Measurements from ENCODE around the gene LCN10.

LCN10 gene

DNA sequence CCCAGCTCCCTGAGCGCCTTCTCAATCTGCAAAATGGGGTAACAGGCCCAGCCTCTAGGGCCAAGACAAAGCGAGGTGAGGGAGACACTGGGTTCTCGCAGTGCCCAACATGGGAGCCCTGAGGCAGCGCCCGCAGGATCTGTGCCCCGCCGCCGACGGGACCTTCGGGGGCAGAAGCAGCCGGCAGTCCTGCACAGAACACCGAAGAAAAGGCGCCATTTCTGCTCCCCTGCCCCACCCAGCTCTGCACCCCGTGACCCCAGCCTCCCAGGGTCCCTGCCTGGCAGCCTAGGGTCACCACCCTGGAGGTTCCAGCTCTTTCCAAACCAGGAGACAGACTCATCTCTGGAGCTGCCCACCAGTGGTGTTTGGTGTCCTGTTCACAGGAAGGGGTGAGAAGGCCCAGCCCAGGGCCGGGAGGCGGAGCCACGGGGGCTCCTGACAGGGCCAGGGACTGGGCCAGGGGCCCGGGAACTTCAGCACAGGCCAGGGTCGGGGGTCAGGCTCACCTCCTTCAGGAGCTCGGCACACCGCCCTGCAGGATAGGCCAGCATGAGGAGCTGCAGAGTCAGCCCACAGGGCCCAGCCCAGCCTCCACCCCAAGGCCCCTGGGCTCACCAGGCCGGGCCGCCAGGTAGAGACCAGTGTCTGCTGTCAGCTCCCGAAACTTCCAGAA lies 12.0 kb upstream of the LCN10 start:
- DNase-seq (ENCODE audit: low read depth in 2 of 2) = no peak

DNA sequence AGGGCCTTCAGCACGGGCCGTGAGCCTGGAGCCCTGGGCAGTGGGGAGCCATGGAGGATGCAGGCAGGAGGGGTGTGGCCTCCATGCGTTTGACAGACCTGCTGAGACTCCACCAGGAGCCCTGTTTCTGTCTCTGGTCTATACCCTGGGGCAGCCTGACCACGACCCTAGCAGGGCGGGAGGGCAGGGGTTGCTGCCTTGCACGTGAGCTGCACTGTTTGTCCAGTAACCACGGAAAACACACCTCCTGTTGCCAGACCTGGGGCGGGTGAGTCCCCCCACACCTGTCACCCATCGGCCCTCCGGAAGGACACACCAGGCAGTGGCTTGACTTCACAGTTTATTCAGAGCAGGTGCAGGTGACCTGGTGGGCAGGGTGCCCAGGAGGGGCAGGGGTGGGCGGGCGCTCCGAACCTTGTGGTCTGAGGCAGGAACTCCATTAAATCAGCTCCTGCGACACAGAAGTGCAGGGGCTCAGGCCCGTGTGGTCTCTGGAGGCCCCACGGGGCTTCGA lies 11.4 kb upstream of the LCN10 start:
- DNase-seq (ENCODE audit: low read depth in 2 of 2) = no peak

DNA sequence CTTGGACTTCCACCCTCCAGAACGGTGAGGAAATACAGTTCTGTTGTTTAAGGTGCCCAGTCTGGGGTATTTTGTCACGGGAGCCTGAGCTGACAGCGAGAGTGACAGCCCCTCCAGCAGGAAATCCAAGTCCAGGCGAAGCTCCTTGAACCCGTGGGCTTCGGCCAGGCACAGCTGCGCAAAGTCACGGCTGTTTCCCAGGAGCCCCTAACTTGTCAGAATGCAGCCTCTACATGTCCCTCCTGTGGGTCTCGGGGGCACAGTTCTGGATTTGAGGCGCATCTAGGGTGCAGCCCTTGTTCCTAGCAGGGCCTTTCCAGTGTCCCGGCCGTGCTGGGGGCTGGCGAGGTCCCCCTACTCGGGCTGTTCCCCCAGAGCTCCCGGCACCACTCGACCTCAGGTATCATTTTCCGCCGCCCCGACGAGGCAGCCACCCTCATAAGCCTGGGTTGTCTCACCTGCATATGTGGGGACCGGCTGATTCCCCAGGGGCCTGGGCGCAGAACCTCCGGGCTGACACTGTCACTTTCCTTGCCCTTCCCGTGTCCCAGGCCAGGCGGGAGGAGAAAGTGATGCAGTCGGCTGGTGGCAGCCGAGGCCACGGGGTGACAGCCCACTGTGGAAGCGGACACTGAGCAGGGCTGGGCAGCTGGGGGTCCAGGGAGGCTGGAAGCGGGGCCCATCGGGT lies 10.8 kb upstream of the LCN10 start:
- DNase-seq (ENCODE audit: low read depth in 2 of 2) = no peak

DNA sequence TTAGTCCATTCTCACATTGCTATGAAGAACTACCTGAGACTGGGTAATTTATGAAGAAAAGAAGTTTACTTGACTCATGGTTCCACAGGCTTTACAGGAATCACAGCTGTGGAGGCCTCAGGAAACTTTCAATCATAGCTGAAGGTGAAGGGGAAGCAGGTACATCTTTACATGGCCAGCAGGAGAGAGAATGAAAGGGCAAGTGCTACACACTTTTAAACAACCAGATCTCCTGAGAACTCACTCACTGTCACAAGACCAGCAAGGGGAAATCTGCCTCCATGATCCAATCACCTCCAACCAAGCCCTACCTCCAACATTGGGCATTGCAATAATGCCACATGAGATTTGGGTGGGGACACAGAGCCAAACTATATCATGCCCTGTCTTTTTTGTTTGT lies 9.1 kb upstream of the LCN10 start:
- DNase-seq (ENCODE audit: low read depth in 2 of 2) = no peak

DNA sequence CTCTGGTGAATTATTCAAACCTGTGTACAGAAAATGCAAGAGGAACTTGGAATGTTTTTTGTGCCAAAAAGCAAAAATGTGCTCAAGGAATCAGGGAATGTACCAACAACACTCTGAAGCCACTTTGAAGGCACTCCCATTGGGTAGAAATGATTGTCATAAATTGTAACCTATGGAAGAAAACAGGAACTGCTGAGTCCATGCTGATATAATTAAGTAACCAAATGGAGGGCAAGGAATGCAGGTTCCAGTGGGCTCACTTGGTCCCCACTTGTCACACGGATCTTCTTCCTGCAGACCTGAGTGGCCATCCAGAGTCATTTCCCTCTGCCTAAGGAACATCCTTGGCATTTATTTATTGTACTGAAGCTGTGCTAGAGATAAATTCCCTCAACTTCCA lies 8.5 kb upstream of the LCN10 start:
- no peak for DNase-seq (ENCODE audit: low read depth in 2 of 2)

DNA sequence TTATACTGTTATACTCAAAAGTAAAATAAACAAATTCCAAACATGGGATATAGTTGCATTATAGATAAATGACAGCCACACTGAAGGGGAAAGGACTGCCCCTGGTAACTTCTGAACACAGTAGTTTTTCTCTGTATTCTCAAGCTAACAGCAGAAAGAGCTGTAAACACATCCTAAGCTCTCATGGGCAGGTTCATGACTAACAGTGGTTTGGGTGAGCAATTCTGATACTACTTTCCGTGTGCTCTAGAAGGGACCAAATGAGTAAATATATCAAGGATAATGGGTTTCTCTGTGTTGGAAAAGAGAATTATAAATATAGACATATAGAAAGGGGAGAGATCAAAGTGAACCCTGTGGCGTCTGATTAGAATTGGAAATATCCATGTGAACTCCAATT lies 7.8 kb upstream of the LCN10 start:
- no peak for DNase-seq (ENCODE audit: low read depth in 2 of 2)

DNA sequence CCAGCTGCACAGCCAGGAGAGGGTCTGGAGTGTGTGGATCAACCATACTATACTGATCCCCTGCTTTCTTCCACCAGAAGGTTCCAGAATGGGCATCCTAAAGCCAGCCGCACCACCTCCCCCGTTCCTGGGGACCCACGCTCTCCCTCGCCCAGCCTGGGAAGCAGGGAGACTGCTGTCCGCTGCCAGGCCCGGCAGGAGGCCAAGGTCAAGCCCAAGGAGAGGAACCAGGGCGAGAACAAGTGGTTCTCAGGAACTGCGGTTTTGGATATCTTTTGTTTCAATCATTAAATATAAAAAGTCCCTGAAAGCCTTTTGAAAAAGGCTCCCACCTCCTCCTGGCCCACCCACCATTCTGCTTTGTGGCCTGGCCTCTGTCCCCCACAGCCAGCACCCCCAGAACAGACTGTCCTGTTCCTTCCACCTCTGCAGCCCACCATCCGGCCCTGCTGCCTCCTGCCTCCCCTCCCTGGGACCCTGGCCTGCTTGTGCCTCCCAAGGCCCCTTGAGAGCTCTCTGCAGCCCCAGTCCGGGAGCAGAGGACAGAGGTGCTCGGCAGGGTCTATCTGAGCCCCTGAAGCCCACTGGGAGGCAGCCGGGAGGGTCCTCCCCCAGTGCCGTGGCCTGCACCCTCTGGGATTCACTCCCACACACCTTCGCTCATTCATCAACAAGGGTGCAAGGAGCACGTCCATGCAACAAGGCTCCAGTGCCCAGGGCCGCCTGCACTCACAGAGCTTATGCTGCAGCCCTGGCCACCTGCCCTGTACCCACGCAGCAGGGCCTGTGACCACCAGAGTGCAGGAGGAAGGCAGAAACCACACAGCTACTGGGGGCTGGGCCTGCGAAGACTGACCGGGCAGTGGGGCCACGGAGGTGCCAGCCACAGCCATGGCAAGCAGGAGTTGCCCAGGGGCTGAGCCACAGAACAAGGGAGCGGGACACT lies 6.2 kb upstream of the LCN10 start:
- no peak for DNase-seq (ENCODE audit: low read depth in 2 of 2)

DNA sequence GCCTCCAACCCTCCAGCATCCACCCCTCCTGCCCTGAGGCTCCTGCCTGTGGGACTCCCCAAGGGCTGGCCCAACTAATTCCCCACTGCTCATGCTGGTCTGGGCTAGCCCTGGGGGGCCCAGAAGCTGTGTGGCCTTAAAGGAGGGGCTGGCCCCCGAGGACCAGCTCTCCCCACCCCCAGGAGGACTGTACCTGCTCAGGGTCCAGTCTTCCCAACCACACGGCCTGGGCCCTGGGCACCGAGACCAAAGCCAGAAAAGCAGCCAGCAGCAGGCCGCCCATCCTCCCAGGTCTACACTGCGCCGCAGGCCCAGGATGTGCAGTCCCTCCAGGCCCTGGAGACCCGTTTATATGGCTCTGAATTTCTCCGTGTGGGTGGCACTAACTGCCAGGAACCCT lies 5.5 kb upstream of the LCN10 start, which contains the start of gene LCN6:
Gene LCN6 (minus strand): TSS at position 325 of the 400 bp plus-strand sequence. CDS start 42 bp downstream, at position 283.
- no peak for DNase-seq (ENCODE audit: low read depth in 2 of 2)

DNA sequence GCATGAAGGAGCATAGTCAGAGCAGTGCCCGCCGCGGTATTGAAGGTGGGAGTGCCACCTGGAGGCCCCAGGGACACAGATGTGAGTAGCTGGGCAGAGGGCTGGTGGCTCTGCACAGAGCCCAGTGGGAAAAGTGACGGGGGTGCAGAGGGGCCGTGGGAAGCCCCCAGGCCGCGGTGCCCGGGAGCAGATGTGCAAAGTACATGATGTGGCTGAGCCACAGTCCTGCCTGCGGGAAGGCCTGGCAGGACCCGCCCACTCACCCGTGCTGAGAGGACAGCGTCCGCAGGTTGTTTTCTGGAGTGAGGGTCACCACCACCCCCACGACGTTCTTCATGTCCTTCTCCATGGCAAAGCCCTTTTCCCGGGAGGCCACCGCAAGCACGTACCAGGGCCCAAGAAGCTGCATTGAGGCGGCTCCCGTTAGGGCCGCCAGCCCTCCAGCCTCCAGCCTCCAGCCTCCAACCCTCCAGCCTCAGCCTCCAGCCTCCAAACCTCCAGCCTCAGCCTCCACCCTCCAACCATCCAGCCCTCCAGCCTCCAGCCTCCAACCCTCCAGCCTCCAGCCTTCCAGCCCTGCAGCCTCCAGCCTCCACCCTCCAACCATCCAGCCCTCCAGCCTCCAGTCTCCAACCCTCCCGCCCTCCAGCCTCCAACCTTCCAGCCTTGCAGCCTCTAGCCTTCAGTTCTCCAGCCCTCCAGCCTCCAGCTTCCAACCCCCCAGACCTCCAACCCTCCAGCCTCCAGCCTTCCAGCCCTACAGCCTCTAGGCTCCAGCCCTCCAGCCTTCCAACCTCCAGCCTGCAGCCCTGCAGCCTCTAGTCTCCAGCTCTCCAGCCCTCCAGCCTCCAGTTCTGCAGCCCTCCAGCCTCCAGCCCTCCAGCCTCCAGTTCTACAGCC lies 4.7 kb upstream of the LCN10 start:
- DNase-seq (ENCODE audit: low read depth in 2 of 2) = no peak

DNA sequence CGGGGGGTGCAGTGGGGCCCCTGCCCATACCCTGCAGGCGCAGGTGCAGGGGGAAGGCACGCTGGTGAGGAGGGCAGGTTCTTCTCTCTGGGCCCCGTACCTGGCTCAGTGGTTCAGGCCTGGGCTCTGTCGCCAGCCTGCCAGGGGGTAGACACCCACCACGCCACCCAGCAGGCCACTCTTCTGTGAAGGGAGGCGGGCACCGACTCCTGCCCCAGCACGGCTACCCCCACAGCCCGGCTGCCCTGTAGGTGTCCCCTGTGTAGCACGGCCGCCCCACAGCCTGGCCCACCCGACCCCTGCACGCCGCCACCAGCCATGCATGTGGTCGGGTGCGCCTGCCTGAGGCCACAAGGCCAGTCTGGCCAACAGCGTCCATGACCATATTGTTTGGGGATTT lies 3.9 kb upstream of the LCN10 start:
- DNase-seq (ENCODE audit: low read depth in 2 of 2) = no peak

DNA sequence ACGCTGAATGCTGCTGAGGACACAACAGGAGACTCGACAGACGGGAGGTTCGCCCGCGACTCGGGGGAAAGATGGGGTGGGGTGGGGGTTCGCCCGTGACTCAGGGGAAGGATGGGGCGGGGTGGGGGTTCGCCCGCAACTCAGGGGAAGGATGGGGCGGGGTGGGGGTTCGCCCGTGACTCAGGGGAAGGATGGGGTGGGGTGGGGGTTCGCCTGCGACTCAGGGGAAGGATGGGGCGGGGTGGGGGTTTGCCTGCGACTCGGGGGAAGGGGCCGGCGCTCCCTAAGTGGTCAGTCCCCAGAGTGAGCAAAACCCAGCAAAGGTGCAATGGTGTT lies 3.4 kb upstream of the LCN10 start:
- DNase-seq (ENCODE audit: low read depth in 2 of 2) = no peak

DNA sequence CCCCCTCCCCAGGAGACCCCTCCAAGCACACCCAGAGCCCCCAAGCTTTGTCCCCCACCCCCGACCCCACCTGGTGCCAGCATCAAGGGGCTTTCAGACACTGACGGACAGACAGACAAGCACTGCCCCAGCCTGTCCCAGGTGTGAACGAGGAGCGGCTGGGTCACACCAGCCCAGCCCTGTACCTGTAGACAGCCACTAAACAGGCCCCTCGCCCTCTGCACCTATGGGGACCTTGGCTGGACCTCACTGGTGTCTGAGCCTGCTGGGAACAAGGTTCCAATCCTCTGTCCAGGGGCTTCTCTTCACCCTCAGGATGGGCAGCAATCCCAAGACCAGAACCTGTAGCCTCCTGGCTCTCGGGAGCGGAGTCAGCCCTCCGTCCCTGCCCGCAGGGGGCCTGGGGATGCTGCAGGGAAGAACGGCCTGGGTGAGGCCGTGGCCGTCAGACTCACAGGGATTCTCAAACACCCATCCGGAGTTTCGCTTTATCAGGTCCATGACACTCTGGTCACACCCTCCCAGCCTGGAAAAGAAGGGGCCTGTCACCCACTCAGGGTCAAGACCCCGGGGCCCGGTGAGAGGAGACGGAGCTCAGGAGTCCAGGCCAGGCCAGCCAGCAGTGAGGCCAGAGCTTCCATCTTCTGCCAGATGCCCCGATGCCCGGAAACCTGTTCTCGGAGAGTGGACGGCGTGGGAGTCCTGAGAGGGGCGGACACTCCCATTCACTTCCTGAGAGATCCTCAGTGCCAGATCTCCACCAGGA lies 2.8 kb upstream of the LCN10 start:
- DNase-seq (ENCODE audit: low read depth in 2 of 2) = no peak

DNA sequence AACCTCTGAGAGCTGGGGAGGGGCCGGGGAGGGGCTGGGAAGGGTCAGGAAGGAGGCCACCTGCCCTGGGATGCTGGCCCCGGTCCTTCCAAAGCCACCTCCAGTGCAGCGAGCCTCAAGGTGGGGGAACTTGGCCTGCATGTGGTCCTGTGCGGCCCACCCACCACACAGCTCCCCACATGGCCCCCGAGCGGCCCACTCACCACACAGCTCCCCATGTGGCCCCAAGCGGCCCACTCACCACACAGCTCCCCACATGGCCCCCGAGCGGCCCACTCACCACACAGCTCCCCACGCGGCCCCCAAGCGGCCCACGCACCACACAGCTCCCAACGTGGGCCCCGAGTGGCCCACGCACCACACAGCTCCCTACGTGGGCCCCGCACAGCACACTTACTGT lies 2.0 kb upstream of the LCN10 start:
- DNase-seq (ENCODE audit: low read depth in 2 of 2) = no peak

DNA sequence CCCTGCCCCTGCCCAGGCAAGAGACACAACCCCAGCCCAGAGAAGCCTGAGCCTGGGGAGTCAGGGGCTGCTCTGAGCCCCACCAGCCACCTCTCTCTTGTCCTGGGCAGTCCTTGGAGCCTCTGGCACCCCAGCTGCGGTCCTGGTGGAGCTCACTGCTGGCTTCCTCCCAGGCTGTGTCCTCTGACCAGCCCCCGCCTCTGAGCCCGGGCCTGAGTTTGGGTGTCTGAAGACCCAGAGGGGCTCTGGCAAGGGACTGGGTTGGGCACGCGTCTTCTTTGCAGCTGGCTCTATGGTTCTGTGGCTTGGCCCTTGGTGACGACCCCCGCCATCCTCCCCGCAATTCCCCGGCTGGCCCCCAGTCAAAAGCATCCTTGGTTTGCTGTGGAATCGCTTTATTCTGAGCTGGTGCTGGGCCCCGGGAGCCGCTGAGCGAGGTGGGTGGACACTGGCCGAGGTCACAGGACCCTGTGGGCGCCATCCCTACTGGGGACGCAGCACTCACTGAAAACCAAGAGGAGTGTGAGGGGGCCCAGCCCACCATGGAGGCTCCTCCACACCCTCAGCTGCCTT lies 985 bp upstream of the LCN10 start:
- no peak for DNase-seq (ENCODE audit: low read depth in 2 of 2)

DNA sequence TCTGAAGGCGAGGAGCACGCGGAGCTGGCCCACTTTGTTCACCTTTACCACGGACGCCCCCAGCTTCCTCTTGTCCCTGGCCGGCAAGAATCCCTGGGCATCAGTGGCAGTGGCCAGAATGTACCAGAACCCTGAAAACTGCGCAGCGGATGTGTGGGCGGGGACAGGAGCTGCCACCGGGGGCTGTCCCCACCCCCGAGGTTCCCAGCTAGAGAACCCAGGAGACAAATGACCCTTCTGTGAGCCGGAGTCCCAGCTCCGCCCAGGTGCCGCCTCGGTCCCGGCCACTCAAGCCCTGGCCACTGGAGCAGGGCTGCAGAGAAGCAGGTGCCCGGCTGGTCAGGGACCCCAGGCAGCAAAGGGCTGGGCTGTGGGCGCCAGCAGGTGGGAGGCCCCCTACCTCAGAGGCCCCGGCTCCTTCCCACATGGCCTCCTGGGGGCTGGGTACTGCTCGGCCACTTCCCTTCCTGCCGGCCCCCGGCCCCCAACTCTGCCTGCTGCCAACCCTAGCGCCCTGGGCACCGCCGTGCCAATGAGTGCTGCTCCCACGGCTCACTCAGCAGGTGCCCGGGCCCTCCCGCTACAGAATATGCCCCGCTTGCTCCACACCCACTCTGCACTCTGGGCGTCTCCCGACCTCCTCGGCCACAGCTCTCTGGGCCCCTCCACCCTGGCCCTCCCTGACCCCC lies 713 bp downstream of the LCN10 start:
- no peak for DNase-seq (ENCODE audit: low read depth in 2 of 2)

DNA sequence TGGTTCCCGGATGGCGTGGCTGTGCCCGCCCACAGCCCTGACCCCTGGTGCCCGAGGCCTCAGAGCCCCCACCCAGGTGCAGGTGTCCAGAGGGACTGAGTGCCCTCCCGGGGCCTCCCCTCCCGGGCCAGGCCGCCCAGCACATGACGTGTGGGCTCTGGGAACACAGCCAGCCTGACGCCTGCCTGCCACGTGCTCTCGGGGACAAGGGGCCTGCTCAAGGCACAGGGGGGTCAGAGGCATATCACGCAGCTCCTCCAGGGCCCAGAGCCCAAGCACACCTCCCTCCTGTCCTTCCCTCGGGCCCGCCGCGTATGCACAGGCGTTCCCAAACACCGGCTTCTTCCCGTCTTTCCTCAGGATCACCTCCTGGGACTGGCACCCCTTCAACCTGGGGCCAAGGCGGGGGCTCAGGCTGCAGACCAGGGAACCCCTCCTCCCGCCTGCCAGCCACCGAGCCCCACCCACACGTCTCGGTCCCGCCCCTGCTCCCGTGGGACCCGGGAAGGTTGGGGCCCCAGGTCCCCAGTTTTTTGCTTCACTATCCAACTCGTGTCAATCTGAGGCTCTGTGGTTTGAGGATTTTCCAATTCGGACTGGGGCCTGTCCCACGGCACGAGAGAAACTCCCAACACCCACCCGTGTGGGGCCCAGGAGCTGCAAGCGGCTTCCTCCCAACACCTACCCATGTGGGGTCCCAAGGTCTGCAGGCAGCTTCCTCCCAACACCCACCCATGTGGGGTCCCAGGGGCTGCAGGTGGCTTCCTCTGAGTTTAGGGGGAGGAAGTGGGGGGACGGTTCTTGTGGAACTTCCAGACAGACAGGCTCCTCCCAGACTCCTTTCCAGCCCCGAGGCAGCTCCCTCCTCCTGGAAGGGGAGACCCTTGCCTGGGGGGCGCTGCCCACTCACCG lies 1.5 kb downstream of the LCN10 start:
- DNase-seq (ENCODE audit: low read depth in 2 of 2) = no peak

DNA sequence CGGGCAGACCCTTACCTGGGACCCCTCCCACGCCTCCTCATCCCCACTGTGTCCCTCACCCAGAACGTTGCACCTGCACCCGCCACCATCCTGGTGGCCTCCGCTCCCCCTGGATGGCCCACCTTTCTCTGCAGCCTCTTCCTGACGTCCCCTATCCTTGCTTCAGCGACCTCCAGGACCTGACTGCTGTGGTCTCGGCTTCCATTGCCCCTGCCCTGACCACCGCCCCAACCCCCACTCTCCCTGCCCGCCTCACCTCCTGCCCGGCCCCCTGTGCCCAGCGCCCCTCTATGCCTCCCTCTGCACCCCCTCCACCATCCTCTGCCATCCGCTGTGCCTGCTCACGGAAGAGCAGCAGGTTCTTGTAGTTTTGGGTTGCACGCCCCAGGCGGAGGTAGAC lies 2.2 kb downstream of the LCN10 start:
- DNase-seq (ENCODE audit: low read depth in 2 of 2) = no peak

DNA sequence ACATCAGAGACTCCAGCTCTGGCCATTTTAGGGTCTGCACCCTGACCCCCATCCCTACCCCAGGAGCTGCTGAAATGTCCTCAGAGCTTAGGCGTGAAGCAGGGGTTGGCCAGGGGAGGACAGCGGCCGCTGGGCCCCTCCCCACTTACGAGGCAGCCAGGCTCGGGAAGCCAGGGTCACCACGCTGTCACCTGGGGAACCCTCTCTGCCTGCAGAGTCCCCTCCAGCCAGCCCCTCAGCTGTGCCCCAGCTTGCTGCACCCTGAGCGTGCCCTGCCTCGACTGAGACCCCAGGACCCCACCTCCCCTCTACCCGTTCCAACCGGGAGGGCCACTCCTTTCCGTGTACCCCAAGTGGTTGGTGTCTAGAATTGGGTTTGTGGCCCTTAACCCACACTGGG lies 2.7 kb downstream of the LCN10 start:
- no peak for DNase-seq (ENCODE audit: low read depth in 2 of 2)

DNA sequence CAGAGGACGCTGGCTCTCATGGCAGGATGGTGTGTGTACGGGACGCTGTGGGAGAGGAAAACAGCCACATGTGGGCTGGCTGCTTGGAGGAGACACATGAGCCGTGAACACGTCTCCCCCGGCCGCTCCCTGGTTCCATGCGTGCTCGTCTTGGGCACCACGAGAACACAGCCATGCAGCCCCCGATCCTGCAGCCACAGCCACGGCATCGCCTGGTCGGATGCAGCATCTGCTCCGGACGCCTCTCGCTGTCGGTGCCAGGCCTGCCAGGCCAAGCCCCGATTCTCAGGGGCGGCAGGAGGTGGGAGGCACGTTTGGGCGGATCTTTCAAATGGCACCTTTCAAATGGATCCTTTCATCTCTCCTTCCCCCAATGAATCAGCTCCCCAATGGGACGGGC lies 3.2 kb downstream of the LCN10 start:
- DNase-seq (ENCODE audit: low read depth in 2 of 2) = no peak
